GM23338 (cell line): ENCODE results near the gene KRT78. TPM values are rescaled to one million over a fixed set of nuclear protein-coding genes. Genes with fewer than 3 reads are reported as not detected.

ENCODE experiments used
- polyA plus RNA-seq: library from polyadenylated mRNA; unstranded; fragments of >200 nt; fragmentation: Nextera tagmentation; extraction: Ambion mirVana; gene quantifications from 2 replicates; pipeline ENCODE4 v1.2.1, GENCODE V29; 2016
- total RNA-seq: library from RNA; depleted of rRNA; stranded (reverse); fragments of >200 nt; shearing (Covaris generic); gene quantifications from 2 replicates; pipeline ENCODE4 v1.2.3, GENCODE V29; 2014; rRNA removed

Gene KRT78
- total and polyA plus RNA-seq, 2 experiments from 2014 or later = not detected

Other genes starting within 250 kb of the KRT78 start
- not detected in 2 replicates for gene KRT72, start 247.5 kb downstream of the KRT78 start, total RNA-seq
- gene KRT72, start 247.5 kb downstream of the KRT78 start, polyA plus RNA-seq = not detected in 2 replicates
- not detected in 2 replicates for gene KRT73, start 230.4 kb downstream of the KRT78 start, total RNA-seq
- not detected in 2 replicates for gene KRT73, start 230.4 kb downstream of the KRT78 start, polyA plus RNA-seq
- not detected in 2 replicates for gene KRT2, start 196.8 kb downstream of the KRT78 start, total RNA-seq
- gene KRT2, start 196.8 kb downstream of the KRT78 start, polyA plus RNA-seq = not detected in 2 replicates
- gene KRT1, start 168.6 kb downstream of the KRT78 start, total RNA-seq = not detected in 2 replicates
- not detected in 2 replicates for gene KRT1, start 168.6 kb downstream of the KRT78 start, polyA plus RNA-seq
- not detected in 2 replicates for gene KRT77, start 145.5 kb downstream of the KRT78 start, total RNA-seq
- gene KRT77, start 145.5 kb downstream of the KRT78 start, polyA plus RNA-seq = not detected in 2 replicates
- not detected in 2 replicates for gene KRT76, start 71.6 kb downstream of the KRT78 start, total RNA-seq
- gene KRT76, start 71.6 kb downstream of the KRT78 start, polyA plus RNA-seq = not detected in 2 replicates
- not detected in 2 replicates for gene KRT3, start 52.9 kb downstream of the KRT78 start, total RNA-seq
- gene KRT3, start 52.9 kb downstream of the KRT78 start, polyA plus RNA-seq = not detected in 2 replicates
- not detected in 2 replicates for gene KRT4, start 34.9 kb downstream of the KRT78 start, total RNA-seq
- not detected in 2 replicates for gene KRT4, start 34.9 kb downstream of the KRT78 start, polyA plus RNA-seq
- gene KRT79, start 14.7 kb downstream of the KRT78 start, total RNA-seq = 0.21 TPM in 1 of 2 replicates, not detected in the other
- not detected in 2 replicates for gene KRT79, start 14.7 kb downstream of the KRT78 start, polyA plus RNA-seq
- 250 and 264 TPM in 2 replicates for gene KRT8, start 56.1 kb upstream of the KRT78 start, total RNA-seq
- 322 and 338 TPM in 2 replicates for gene KRT8, start 56.1 kb upstream of the KRT78 start, polyA plus RNA-seq
- 537 and 552 TPM in 2 replicates for gene KRT18, start 100.1 kb upstream of the KRT78 start, total RNA-seq
- 1,013 and 1,049 TPM in 2 replicates for gene KRT18, start 100.1 kb upstream of the KRT78 start, polyA plus RNA-seq
- 564 and 584 TPM in 2 replicates for gene EIF4B, start 157.5 kb upstream of the KRT78 start, total RNA-seq
- 130 and 141 TPM in 2 replicates for gene EIF4B, start 157.5 kb upstream of the KRT78 start, polyA plus RNA-seq
- 5.7 and 6.9 TPM in 2 replicates for gene TNS2, start 201.1 kb upstream of the KRT78 start, total RNA-seq
- 1.5 and 1.8 TPM in 2 replicates for gene TNS2, start 201.1 kb upstream of the KRT78 start, polyA plus RNA-seq
- 4.7 and 5.4 TPM in 2 replicates for gene SPRYD3, start 230.4 kb upstream of the KRT78 start, total RNA-seq
- 3.4 and 4.3 TPM in 2 replicates for gene SPRYD3, start 230.4 kb upstream of the KRT78 start, polyA plus RNA-seq
- gene IGFBP6, start 248.7 kb upstream of the KRT78 start, total RNA-seq = 14.1 and 16.6 TPM in 2 replicates
- gene IGFBP6, start 248.7 kb upstream of the KRT78 start, polyA plus RNA-seq = 14.7 and 17.6 TPM in 2 replicates